HepG2 (cell line): ENCODE measurements around the gene TCFL5. TPM values are rescaled to one million over a fixed set of nuclear protein-coding genes. Genes with fewer than 3 reads are reported as not detected.

Experiments used
- ATAD3A ChIP-seq: sonication (generic); formaldehyde crosslinking; IDR thresholded peaks from 2 replicates; pipeline ENCODE4 v1.4.0; 2020; ENCODE audit warnings: missing genetic modification reagents
- BHLHE40 ChIP-seq: IDR thresholded peaks from 2 replicates; pipeline ENCODE4 v1.6.1; 2011; ENCODE audit warnings: low read length, improper control_type of control experiment
- CENPX ChIP-seq: sonication (generic); formaldehyde crosslinking; IDR thresholded peaks from 2 replicates; pipeline ENCODE4 v1.9.0; 2021; ENCODE audit warnings: mild to moderate bottlenecking, missing genetic modification reagents, moderate library complexity
- E2F2 ChIP-seq: sonication (generic); formaldehyde crosslinking; IDR thresholded peaks from 2 replicates; pipeline ENCODE4 v1.4.0; 2020; ENCODE audit warnings: missing genetic modification reagents, borderline replicate concordance
- HBP1 ChIP-seq: IDR thresholded peaks from 2 replicates; pipeline ENCODE4 v1.6.1; 2016; ENCODE audit warnings: low read depth, control low read depth
- HNF1A ChIP-seq, 2 experiments: sonication (generic) in 1 of 2; formaldehyde crosslinking in 1 of 2; IDR thresholded peaks; 2 replicates each; pipeline versions ENCODE4 v1.4.0 to v1.6.1; 2016 to 2020; ENCODE audit warnings: borderline replicate concordance in 1 of 2, low read depth in 1 of 2, mild to moderate bottlenecking in 1 of 2, missing genetic modification reagents in 1 of 2
- MAFG ChIP-seq: sonication (generic); formaldehyde crosslinking; IDR thresholded peaks from 2 replicates; pipeline ENCODE4 v1.5.1; 2020; ENCODE audit warnings: mild to moderate bottlenecking, missing genetic modification reagents
- MLLT10 ChIP-seq: sonication (generic); formaldehyde crosslinking; IDR thresholded peaks from 2 replicates; pipeline ENCODE4 v1.4.0; 2020; ENCODE audit warnings: missing genetic modification reagents
- RARA ChIP-seq: IDR thresholded peaks from 2 replicates; pipeline ENCODE4 v1.6.1; 2016; ENCODE audit warnings: missing genetic modification reagents, missing compliant biosample characterization
- RFX3 ChIP-seq: IDR thresholded peaks from 2 replicates; pipeline ENCODE4 v1.6.1; 2016; ENCODE audit warnings: missing biosample characterization, missing genetic modification reagents
- SNRNP70 ChIP-seq: fragments of 200-400 bp; formaldehyde crosslinking; IDR thresholded peaks from 2 replicates; pipeline ENCODE4 v1.6.1; 2017; ENCODE audit warnings: mild to moderate bottlenecking, low read depth, low read length, moderate library complexity
- SP2 ChIP-seq: sonication (generic); formaldehyde crosslinking; IDR thresholded peaks from 2 replicates; pipeline ENCODE4 v1.5.1; 2020; ENCODE audit warnings: mild to moderate bottlenecking, missing genetic modification reagents
- SP4 ChIP-seq: sonication (generic); formaldehyde crosslinking; IDR thresholded peaks from 2 replicates; pipeline ENCODE4 v1.8.1; 2023; ENCODE audit warnings: mild to moderate bottlenecking, missing genetic modification reagents
- WIZ ChIP-seq: sonication (generic); formaldehyde crosslinking; IDR thresholded peaks from 2 replicates; pipeline ENCODE4 v1.5.1; 2020; ENCODE audit warnings: mild to moderate bottlenecking, missing genetic modification reagents
- ZNF337 ChIP-seq: sonication (generic); formaldehyde crosslinking; IDR thresholded peaks from 2 replicates; pipeline ENCODE4 v1.5.1; 2020; ENCODE audit warnings: missing genetic modification reagents, low read depth, mild to moderate bottlenecking, borderline replicate concordance
- ZNF362 ChIP-seq: sonication (generic); formaldehyde crosslinking; IDR thresholded peaks from 2 replicates; pipeline ENCODE4 v1.4.0; 2020; ENCODE audit warnings: missing genetic modification reagents, mild to moderate bottlenecking, borderline replicate concordance
- ZNF552 ChIP-seq: sonication (generic); formaldehyde crosslinking; IDR thresholded peaks from 2 replicates; pipeline ENCODE4 v1.9.0; 2022; ENCODE audit warnings: missing genetic modification reagents, mild to moderate bottlenecking, borderline replicate concordance
- ZNF703 ChIP-seq: sonication (generic); formaldehyde crosslinking; IDR thresholded peaks from 2 replicates; pipeline ENCODE4 v1.5.1; 2020; ENCODE audit warnings: missing genetic modification reagents, mild to moderate bottlenecking, moderate library complexity, borderline replicate concordance
- ZNF709 ChIP-seq: sonication (generic); formaldehyde crosslinking; IDR thresholded peaks from 2 replicates; pipeline ENCODE4 v1.5.0; 2020; ENCODE audit warnings: mild to moderate bottlenecking, missing genetic modification reagents
- ZNF737 ChIP-seq: sonication (generic); formaldehyde crosslinking; IDR thresholded peaks from 2 replicates; pipeline ENCODE4 v1.5.0; 2020; ENCODE audit warnings: missing genetic modification reagents, mild to moderate bottlenecking, borderline replicate concordance
- ZNF746 ChIP-seq: sonication (generic); formaldehyde crosslinking; IDR thresholded peaks from 2 replicates; pipeline ENCODE4 v1.8.0; 2022; ENCODE audit warnings: mild to moderate bottlenecking, missing genetic modification reagents
- ZNF790 ChIP-seq: sonication (generic); formaldehyde crosslinking; IDR thresholded peaks from 2 replicates; pipeline ENCODE4 v1.8.0; 2022; ENCODE audit warnings: missing genetic modification reagents, mild to moderate bottlenecking, borderline replicate concordance
- ZSCAN25 ChIP-seq: sonication (generic); formaldehyde crosslinking; IDR thresholded peaks from 2 replicates; pipeline ENCODE4 v1.8.0; 2022; ENCODE audit warnings: mild to moderate bottlenecking, missing genetic modification reagents
- polyA plus RNA-seq, 8 experiments: library from polyadenylated mRNA; depleted of rRNA in 3 of 8; stranded (reverse) in 7 of 8; unstranded in 1 of 8; fragments of >200 nt; fragmentation: Illumina TruSeq in 4 of 8; extraction: Trizol in 4 of 8; gene quantifications; 2 replicates each; pipeline versions ENCODE4 v1.2.1 to v1.2.3, GENCODE V29; 2011 to 2016; ENCODE audit warnings: low read depth in 4 of 8, missing spikeins in 1 of 8, mixed read lengths in 1 of 8; ENCODE audit not compliant: insufficient read depth in 1 of 8
- total RNA-seq, 5 experiments: library from RNA; depleted of rRNA; stranded (reverse); fragments of >200 nt; fragmentation: Illumina TruSeq; extraction: Trizol; gene quantifications; 2 replicates each; pipeline ENCODE4 v1.2.3, GENCODE V29; 2016; ENCODE audit warnings: low read depth in 1 of 5

Gene TCFL5
- total and polyA plus RNA-seq, 2 of the 13 experiments (the other 11 are each of a cell fraction or from before 2014, with no cell fraction given) = 14.8 to 20.0 TPM

GRCh38 chr20:62872184-62872847, 10.7 kb upstream of the TCFL5 start (continued):
- TF ChIP-seq HBP1 (CRISPR knock-in tag) = 0 out of 2 replicates have a peak, but pooled peaks have one; percentile 61
- peak; percentile 26; the same call in 1 of the 2 replicates for TF ChIP-seq RARA
- no peak for TF ChIP-seq ZNF552 (CRISPR knock-in tag)
- TF ChIP-seq ZNF337 (CRISPR knock-in tag) = no peak
- 0 out of 2 replicates have a peak, but pooled peaks have one; percentile 36 for TF ChIP-seq ZSCAN25 (CRISPR knock-in tag)
- TF ChIP-seq WIZ (CRISPR knock-in tag) = no peak
- no peak for TF ChIP-seq CENPX (CRISPR knock-in tag)
- TF ChIP-seq ZNF790 = no peak
- TF ChIP-seq E2F2 = no peak
- TF ChIP-seq RFX3 (CRISPR knock-in tag) = no peak
- TF ChIP-seq SNRNP70 = no peak
- TF ChIP-seq BHLHE40 = no peak; the same call in 1 of the 2 replicates
- TF ChIP-seq MLLT10 (CRISPR knock-in tag) = no peak
- TF ChIP-seq MAFG (CRISPR knock-in tag) = no peak
- TF ChIP-seq ZNF737 (CRISPR knock-in tag) = no peak
- no peak for TF ChIP-seq ZNF746 (CRISPR knock-in tag)
- TF ChIP-seq ZNF703 (CRISPR knock-in tag) = no peak
- no peak for TF ChIP-seq ATAD3A (CRISPR knock-in tag)
- no peak for TF ChIP-seq SP2 (CRISPR knock-in tag)
- no peak for TF ChIP-seq HNF1A (IDR thresholded peaks at IDR 0.05; ENCODE audit: low read depth)
- no peak for TF ChIP-seq HNF1A (CRISPR knock-in tag; IDR thresholded peaks at IDR 0.05; ENCODE audit: borderline replicate concordance)
- no peak for TF ChIP-seq ZNF362 (CRISPR knock-in tag)
- TF ChIP-seq ZNF709 (CRISPR knock-in tag) = 0 out of 2 replicates have a peak, but pooled peaks have one; percentile 37
- TF ChIP-seq SP4 = no peak
